NCI-H2196 treated with DMSO at 0.1 percent for 48 hours (cell line): ENCODE data around the gene CPSF3.
"Not testable (repeated sequence)": the region's sequence is repeated elsewhere in the genome, so short reads cannot be mapped to it uniquely, and the experiment has no call there.

Source experiments
- DNase-seq: peaks from one replicate; lab custom pipeline; 2025; ENCODE audit not compliant: unreplicated experiment; lab: John Stamatoyannopoulos, UW

The CPSF3 gene

GRCh38 chr2:9498210-9498609 lies 74.8 kb downstream of the CPSF3 start:
- no peak for DNase-seq

GRCh38 chr2:9508931-9509330 lies 85.5 kb downstream of the CPSF3 start:
- no peak for DNase-seq

- not testable (repeated sequence) for DNase-seq
These were observed 90.5 kb downstream of the CPSF3 start for GRCh38 chr2:9513946-9514345.

DNA sequence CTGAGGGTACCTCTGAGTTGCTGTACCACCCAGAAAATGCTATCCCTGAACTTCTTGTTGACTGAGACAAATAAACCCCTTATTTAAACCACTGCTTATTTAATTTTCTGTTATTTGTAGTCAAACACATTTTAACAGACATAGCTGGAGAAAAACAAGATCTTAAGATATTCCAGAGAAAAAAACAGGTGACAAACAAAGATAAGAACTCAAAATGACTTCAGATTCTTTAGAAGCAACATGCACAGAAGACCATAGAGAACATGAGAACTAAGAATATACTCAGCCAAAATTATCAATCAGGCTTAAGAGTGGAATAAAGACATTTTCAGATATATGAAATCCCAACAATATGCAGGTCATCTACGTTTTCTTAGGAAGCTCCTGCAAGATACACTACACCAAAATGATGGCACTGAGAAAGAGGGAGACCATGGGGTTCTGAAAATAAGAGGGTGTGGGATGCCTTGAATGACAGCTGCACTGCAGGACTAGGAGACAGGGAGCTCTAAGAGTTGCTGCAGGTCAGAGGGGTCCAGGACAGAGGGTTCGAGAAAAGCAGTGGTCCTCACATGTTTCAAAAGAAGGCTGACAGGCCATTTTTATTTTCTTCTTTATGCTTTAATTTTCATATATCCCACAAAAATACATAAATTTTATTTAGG lies 93.8 kb downstream of the CPSF3 start:
- no peak for DNase-seq

DNA sequence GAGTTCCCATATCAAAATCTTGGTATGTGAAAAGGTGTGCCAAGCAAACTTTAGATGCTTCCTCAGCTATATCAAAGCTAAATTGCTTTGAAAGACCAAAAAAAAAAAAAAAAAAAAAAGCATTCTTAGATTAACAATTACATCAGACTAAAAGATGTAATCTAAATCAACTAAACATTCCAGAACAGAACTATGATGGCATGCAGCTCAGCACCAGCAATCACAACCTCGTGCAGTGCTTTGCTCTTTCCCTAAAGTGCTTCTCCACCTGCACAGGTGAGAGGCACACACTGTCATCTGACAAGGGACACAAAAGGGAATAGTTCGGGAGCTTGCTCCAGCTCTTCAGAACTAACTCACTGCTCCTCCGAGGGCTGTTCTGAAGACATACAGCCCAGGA lies 94.7 kb downstream of the CPSF3 start:
- no peak for DNase-seq

GRCh38 chr2:9518780-9519179 lies 95.3 kb downstream of the CPSF3 start:
- DNase-seq, result no peak

DNA sequence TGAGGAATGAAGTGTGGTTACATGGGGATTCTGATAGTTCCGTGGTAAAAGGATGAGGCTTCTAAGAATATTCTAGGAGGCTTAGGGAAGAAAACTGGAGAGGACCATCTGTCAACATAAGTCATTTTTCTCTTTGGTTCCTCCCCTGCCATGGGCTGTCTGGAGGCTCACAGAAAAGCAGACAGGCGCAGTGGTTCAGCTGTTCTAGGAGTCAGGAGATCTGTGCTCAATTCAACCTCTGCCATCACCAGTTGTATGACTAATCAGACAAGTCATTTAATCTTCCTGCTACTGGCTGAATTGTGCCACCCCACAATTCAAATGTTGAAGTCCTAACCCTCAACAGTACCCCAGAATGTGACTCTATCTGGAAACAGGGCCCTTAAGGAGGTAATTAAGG lies 95.8 kb downstream of the CPSF3 start:
- DNase-seq, result no peak
